RPMI7951 (cell line): Measurements from ENCODE around the gene COPG2. TPM values are rescaled to one million over a fixed set of nuclear protein-coding genes. Genes with fewer than 3 reads are reported as not detected.
"Not testable (repeated sequence)": the region's sequence is repeated elsewhere in the genome, so short reads cannot be mapped to it uniquely, and the experiment has no call there.

Source experiments
- DNase-seq: peaks from one replicate; pipeline ENCODE4 v3.0.0-alpha.2; 2012; ENCODE audit warnings: low read depth
- total RNA-seq: library from RNA; depleted of rRNA; stranded (reverse); fragments of >200 nt; shearing (Covaris generic); gene quantifications from 2 replicates; pipeline ENCODE4 v1.2.3, GENCODE V29; 2014

COPG2 gene
- total RNA-seq, 1 experiment from 2014 or later: 39.3 TPM

GRCh38 chr7:130649004-130649790 lies 19.4 kb downstream of the COPG2 start:
- peak; percentile 92 for DNase-seq

GRCh38 chr7:130648580-130648979 lies 20.0 kb downstream of the COPG2 start:
- no peak for DNase-seq

- no peak for DNase-seq
These were observed 26.2 kb downstream of the COPG2 start for GRCh38 chr7:130642383-130642782.

GRCh38 chr7:130641497-130641896 lies 27.1 kb downstream of the COPG2 start:
- no peak for DNase-seq

- DNase-seq: no peak
These were observed 27.5 kb downstream of the COPG2 start for GRCh38 chr7:130641040-130641439.

- no peak for DNase-seq
These were observed 29.2 kb downstream of the COPG2 start for GRCh38 chr7:130639388-130639787.

GRCh38 chr7:130632111-130632510 lies 36.4 kb downstream of the COPG2 start:
- DNase-seq: peak; percentile 62

GRCh38 chr7:130628901-130629300 lies 39.6 kb downstream of the COPG2 start:
- DNase-seq: no peak

GRCh38 chr7:130627775-130628174 lies 40.8 kb downstream of the COPG2 start:
- DNase-seq: no peak

- DNase-seq: peak; percentile 30
These were observed 45.7 kb downstream of the COPG2 start for GRCh38 chr7:130622866-130623265.

GRCh38 chr7:130615583-130615982 lies 53.0 kb downstream of the COPG2 start:
- DNase-seq: no peak

- no peak for DNase-seq
These were observed 54.1 kb downstream of the COPG2 start for GRCh38 chr7:130614449-130614848.

- no peak for DNase-seq
These were observed 57.3 kb downstream of the COPG2 start for GRCh38 chr7:130611218-130611617.

- not testable (repeated sequence) for DNase-seq
These were observed 61.5 kb downstream of the COPG2 start for GRCh38 chr7:130607066-130607465.

- no peak for DNase-seq
These were observed 62.4 kb downstream of the COPG2 start for GRCh38 chr7:130606161-130606560.

- DNase-seq: no peak
These were observed 70.5 kb downstream of the COPG2 start for GRCh38 chr7:130598056-130598455.

GRCh38 chr7:130595986-130596385 lies 72.6 kb downstream of the COPG2 start:
- DNase-seq: peak; percentile 20

GRCh38 chr7:130593033-130593432 lies 75.5 kb downstream of the COPG2 start:
- DNase-seq: no peak

- DNase-seq: not testable (repeated sequence)
These were observed 77.1 kb downstream of the COPG2 start for GRCh38 chr7:130591464-130591863.

- not testable (repeated sequence) for DNase-seq
These were observed 82.6 kb downstream of the COPG2 start for GRCh38 chr7:130585932-130586331.

GRCh38 chr7:130575110-130575509 lies 93.4 kb downstream of the COPG2 start:
- not testable (repeated sequence) for DNase-seq

- DNase-seq: not testable (repeated sequence)
These were observed 98.4 kb downstream of the COPG2 start for GRCh38 chr7:130570144-130570543.

GRCh38 chr7:130566898-130567280 lies 101.7 kb downstream of the COPG2 start:
- no peak for DNase-seq
